PFSK-1 (cell line): ENCODE results near the gene RABGAP1L.

ENCODE experiments used
- FOXP2 ChIP-seq: optimal IDR thresholded peaks from 2 replicates; pipeline ENCODE3; 2011; ENCODE audit warnings: borderline replicate concordance, control low read depth, inconsistent platforms; ENCODE audit not compliant: insufficient read depth; ENCODE audit errors: extremely low read length, extremely low read depth
- POLR2AphosphoS5 ChIP-seq: IDR thresholded peaks from 2 replicates; pipeline ENCODE4 v1.6.1; 2012; ENCODE audit warnings: low read depth, mild to moderate bottlenecking, control low read depth, low read length, moderate library complexity
- REST ChIP-seq, 2 experiments: IDR thresholded peaks; 2 replicates each; pipeline versions ENCODE4 v1.6.1 to v1.8.0; 2011 to 2012; ENCODE audit warnings: low read depth in 2 of 2, low read length in 2 of 2, control low read depth in 1 of 2, inconsistent platforms in 1 of 2, mild to moderate bottlenecking in 1 of 2, moderate library complexity in 1 of 2; ENCODE audit not compliant: insufficient read depth in 1 of 2
- SIN3A ChIP-seq: IDR thresholded peaks from 2 replicates; pipeline ENCODE4 v1.6.1; 2012; ENCODE audit warnings: mild to moderate bottlenecking, low read length, moderate library complexity, borderline replicate concordance; ENCODE audit not compliant: insufficient read depth
- TAF1 ChIP-seq: IDR thresholded peaks from 2 replicates; pipeline ENCODE4 v1.6.1; 2012; ENCODE audit warnings: low read length, control low read depth, borderline replicate concordance; ENCODE audit not compliant: insufficient read depth

RABGAP1L gene

DNA sequence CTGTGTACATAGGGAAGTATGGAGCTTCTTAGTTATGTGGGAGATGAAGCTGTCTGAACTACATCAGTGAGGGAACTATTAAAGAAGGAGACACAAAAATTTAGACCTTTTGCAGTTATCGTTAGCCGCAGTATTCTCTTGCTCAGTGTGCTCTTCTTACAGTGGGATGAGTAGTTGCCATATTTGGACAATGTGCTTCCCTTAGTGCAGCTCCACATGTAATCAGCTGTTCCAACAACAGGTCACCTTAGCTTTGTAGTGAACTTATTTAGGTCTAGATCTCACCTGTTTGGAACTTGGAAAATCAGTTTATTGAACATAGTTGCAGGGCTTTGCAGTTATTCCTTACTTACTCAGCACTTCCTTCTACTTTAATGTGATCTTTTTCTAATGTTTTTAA, 306.5 kb downstream of the RABGAP1L start:
- TF ChIP-seq FOXP2 (no peak), POLR2AphosphoS5 (no peak), SIN3A (no peak), TAF1 (no peak), REST (IDR thresholded peaks at IDR 0.05; ENCODE audit: insufficient read depth in 1 of 2, low read depth in 2 of 2, low read length in 2 of 2) (no peak)

DNA sequence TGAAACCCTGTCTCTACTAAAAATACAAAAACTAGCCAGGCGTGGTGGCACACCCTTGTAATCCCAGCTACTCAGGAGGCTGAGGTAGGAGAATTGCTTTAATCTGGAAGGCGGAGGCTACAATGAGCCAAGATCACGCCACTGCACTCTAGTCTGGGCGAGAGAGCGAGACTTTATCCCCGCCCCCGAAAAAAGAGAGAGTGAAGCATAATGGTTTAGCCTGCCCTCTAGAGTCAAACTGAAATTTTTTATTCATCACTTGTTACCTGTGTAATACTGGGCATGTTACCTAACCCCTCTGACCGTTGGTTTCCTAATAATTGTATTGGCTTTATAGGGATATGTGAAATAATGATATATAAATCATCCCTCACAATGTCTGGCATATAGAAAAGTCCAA, 307.3 kb downstream of the RABGAP1L start:
- no peak for TF ChIP-seq SIN3A
- no peak for TF ChIP-seq POLR2AphosphoS5
- no peak for TF ChIP-seq FOXP2
- TF ChIP-seq REST (IDR thresholded peaks at IDR 0.05; ENCODE audit: insufficient read depth in 1 of 2, low read depth in 2 of 2, low read length in 2 of 2): no peak
- no peak for TF ChIP-seq TAF1

DNA sequence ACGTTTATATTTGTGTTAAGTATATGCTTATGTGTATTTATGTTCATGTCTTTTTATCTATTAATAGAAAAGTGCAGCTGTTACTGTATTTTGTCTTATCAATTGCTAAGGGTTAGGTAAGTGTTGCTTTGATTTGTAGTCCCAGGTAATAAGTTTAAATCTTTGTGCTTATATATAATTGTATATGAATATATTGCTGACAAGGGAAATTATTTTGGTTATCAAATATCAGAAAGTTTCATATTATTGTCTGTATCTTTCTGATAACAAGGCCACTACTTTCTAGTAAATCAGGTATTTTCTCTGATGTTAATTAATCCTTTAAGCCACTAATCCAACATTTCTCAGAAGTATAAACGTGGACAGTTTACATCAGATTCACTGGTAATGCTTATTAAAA, 309.7 kb downstream of the RABGAP1L start:
- TF ChIP-seq FOXP2 (no peak), POLR2AphosphoS5 (no peak), TAF1 (no peak), REST (IDR thresholded peaks at IDR 0.05; ENCODE audit: insufficient read depth in 1 of 2, low read depth in 2 of 2, low read length in 2 of 2) (no peak), SIN3A (no peak)

DNA sequence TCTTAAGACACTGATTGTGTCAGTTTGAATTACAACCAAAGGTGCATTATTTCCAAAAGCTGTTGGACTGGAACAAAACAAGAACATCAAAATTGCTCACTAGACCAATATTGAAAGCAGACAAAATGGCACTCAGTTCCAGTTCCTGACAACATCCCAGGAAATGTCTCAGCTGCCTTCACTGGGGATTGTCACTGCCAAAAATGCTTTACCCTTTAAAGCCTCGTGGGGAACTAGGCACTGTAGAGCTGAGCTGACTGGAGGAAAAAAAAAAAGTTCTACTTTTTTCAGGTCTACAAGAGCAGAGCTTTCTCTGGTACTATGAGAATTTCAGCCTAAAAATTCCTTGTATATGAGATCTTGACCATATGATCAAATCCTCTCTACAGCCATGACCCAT, 310.4 kb downstream of the RABGAP1L start:
- no peak for TF ChIP-seq SIN3A
- no peak for TF ChIP-seq FOXP2
- no peak for TF ChIP-seq POLR2AphosphoS5
- TF ChIP-seq REST (IDR thresholded peaks at IDR 0.05; ENCODE audit: insufficient read depth in 1 of 2, low read depth in 2 of 2, low read length in 2 of 2): no peak
- no peak for TF ChIP-seq TAF1

- TF ChIP-seq TAF1 (no peak), FOXP2 (no peak), SIN3A (no peak), REST (IDR thresholded peaks at IDR 0.05; ENCODE audit: insufficient read depth in 1 of 2, low read depth in 2 of 2, low read length in 2 of 2) (no peak), POLR2AphosphoS5 (no peak)
Measured at GRCh38 chr1:174479281-174479680, 320.0 kb downstream of the RABGAP1L start.
